OCI-LY7 (cell line): ENCODE measurements around the gene MUSK. TPM values are rescaled to one million over a fixed set of nuclear protein-coding genes. Genes with fewer than 3 reads are reported as not detected.

Experiments
- BruUV-seq: library from RNA; stranded (reverse); fragments of 400-500 nt; replicated peaks from 2 replicates; lab custom pipeline; 2021; lab: Mats Ljungman, UMichigan
- CTCF ChIA-PET: fragments of 300-600 bp; sonication (Branson Sonifier 250); formaldehyde crosslinking; loops from one replicate; lab custom pipeline; 2022; ENCODE audit warnings: antibody characterized with exemption; ENCODE audit not compliant: unreplicated experiment; lab: Charles Lee
- POLR2A ChIA-PET: fragments of 300-600 bp; sonication (Branson Sonifier 250); formaldehyde crosslinking; loops from one replicate; lab custom pipeline; 2022; ENCODE audit warnings: antibody characterized with exemption; lab: Charles Lee
- DNase-seq: peaks from one replicate; pipeline ENCODE4 v3.0.0-alpha.2; 2015; ENCODE audit warnings: low spot score
- H2AFZ ChIP-seq: fragments of 200-600 bp; sonication (generic), shearing (Covaris generic); 2 replicates; pipeline ENCODE4 v1.6.1; 2014; ENCODE audit warnings: mild to moderate bottlenecking, antibody characterized with exemption, low read length, moderate library complexity
- H3K27ac ChIP-seq: fragments of 200-600 bp; sonication (generic); 2 replicates; pipeline ENCODE4 v1.5.1; 2014; ENCODE audit warnings: mixed run types, low read depth, mild to moderate bottlenecking, moderate library complexity, low read length, inconsistent platforms; ENCODE audit not compliant: poor library complexity, severe bottlenecking
- H3K36me3 ChIP-seq: fragments of 200-600 bp; sonication (generic); 2 replicates; pipeline ENCODE4 v1.6.1; 2014; ENCODE audit warnings: mild to moderate bottlenecking, antibody characterized with exemption, low read length, moderate library complexity, mixed read lengths; ENCODE audit not compliant: insufficient read depth
- H3K4me1 ChIP-seq: fragments of 200-600 bp; sonication (generic); 2 replicates; pipeline ENCODE4 v1.5.1; 2014; ENCODE audit warnings: mild to moderate bottlenecking, low read length; ENCODE audit not compliant: insufficient read depth, poor library complexity, severe bottlenecking
- H3K4me2 ChIP-seq: fragments of 200-600 bp; sonication (generic); 2 replicates; pipeline ENCODE4 v1.6.1; 2014; ENCODE audit warnings: mild to moderate bottlenecking, low read length
- H3K4me3 ChIP-seq: fragments of 200-600 bp; sonication (generic); 2 replicates; pipeline ENCODE4 v1.5.1; 2014; ENCODE audit warnings: mild to moderate bottlenecking, low read depth, low read length; ENCODE audit not compliant: poor library complexity, severe bottlenecking
- H3K79me2 ChIP-seq: fragments of 200-600 bp; sonication (generic); 2 replicates; pipeline ENCODE4 v1.6.1; 2016; ENCODE audit warnings: low read depth, mild to moderate bottlenecking, low read length, moderate library complexity, mixed read lengths; ENCODE audit not compliant: insufficient read depth
- H3K9me2 ChIP-seq: fragments of 200-600 bp; sonication (generic); 2 replicates; pipeline ENCODE4 v1.6.1; 2016; ENCODE audit warnings: mild to moderate bottlenecking, low read length, mixed read lengths; ENCODE audit not compliant: insufficient read depth
- H3K9me3 ChIP-seq: fragments of 200-600 bp; sonication (generic); 2 replicates; pipeline ENCODE4 v1.6.1; 2014; ENCODE audit warnings: mild to moderate bottlenecking, mixed run types, low read length, mixed read lengths
- H4K20me1 ChIP-seq: fragments of 200-600 bp; sonication (generic); 2 replicates; pipeline ENCODE4 v1.6.1; 2014; ENCODE audit warnings: mild to moderate bottlenecking, antibody characterized with exemption, low read length, moderate library complexity, mixed read lengths; ENCODE audit not compliant: insufficient read depth
- CTCF ChIP-seq: fragments of 200-600 bp; sonication (generic); conservative IDR thresholded peaks from 2 replicates; pipeline ENCODE4 v1.5.1; 2014; ENCODE audit warnings: mild to moderate bottlenecking, antibody characterized with exemption, low read length, moderate library complexity, mixed read lengths
- EZH2phosphoT487 ChIP-seq: fragments of 200-600 bp; sonication (generic); IDR thresholded peaks from 2 replicates; pipeline ENCODE4 v1.6.1; 2018; ENCODE audit warnings: low read depth, borderline replicate concordance, mild to moderate bottlenecking, mixed run types, antibody characterized with exemption, low read length, moderate library complexity, mixed read lengths
- intact Hi-C: fragments of 100-400 bp; cut with micrococcal nuclease; formaldehyde crosslinking; loops from one replicate; pipeline ENCODE4 v1.10.0; 2022; ENCODE audit not compliant: unreplicated experiment
- total RNA-seq, 2 experiments: library from RNA; depleted of rRNA in 1 of 2; stranded (reverse); fragments of >200 nt in 1 of 2; shearing (Covaris generic) in 1 of 2; gene quantifications; 2 replicates each; pipeline ENCODE4 v1.2.3, GENCODE V29; 2014 to 2022

MUSK gene
- total RNA-seq, 2 experiments from 2014 or later = not detected

GRCh38 chr9:110748251-110748893, 79.8 kb downstream of the MUSK start:
- Histone ChIP-seq H4K20me1 (no peaks in the 10 kb centered on the region), H3K9me3 (no peaks in the 10 kb centered on the region), H3K9me2 (no peaks in the 10 kb centered on the region), H3K4me1 (no peaks in the 10 kb centered on the region), H3K27ac (no peak overlapping the region), H3K4me2 (no peak overlapping the region), H3K4me3 (no peak overlapping the region), H2AFZ (no peak overlapping the region), H3K36me3 (no peaks in the 10 kb centered on the region), H3K79me2 (no peaks in the 10 kb centered on the region)
- no peak for DNase-seq
- ChIA-PET POLR2A (no interaction called here), CTCF (no interaction called here)
- TF ChIP-seq CTCF (no peak), EZH2phosphoT487 (no peak)
- intact Hi-C loops = no loop called here
- BruUV-seq = no TSS peak

GRCh38 chr9:110750272-110750671, 81.7 kb downstream of the MUSK start:
- H2AFZ ChIP-seq = no peak overlapping the region
- no peak overlapping the region for H3K4me2 ChIP-seq
- no peaks in the 10 kb centered on the region for H3K79me2 ChIP-seq
- H3K36me3 ChIP-seq = no peaks in the 10 kb centered on the region
- H3K9me3 ChIP-seq = no peaks in the 10 kb centered on the region
- ChIA-PET CTCF (no interaction called here), POLR2A (no interaction called here)
- no peak overlapping the region for H3K4me3 ChIP-seq
- H3K9me2 ChIP-seq = no peaks in the 10 kb centered on the region
- H3K4me1 ChIP-seq = no peaks in the 10 kb centered on the region
- TF ChIP-seq EZH2phosphoT487 = no peak
- TF ChIP-seq CTCF = no peak
- H3K27ac ChIP-seq = no peak overlapping the region
- intact Hi-C loops = no loop called here
- DNase-seq = no peak
- no TSS peak for BruUV-seq
- H4K20me1 ChIP-seq = no peaks in the 10 kb centered on the region

GRCh38 chr9:110751971-110752370, 83.4 kb downstream of the MUSK start:
- H3K27ac ChIP-seq = no peak overlapping the region
- ChIA-PET CTCF (no interaction called here), POLR2A (no interaction called here)
- H3K9me2 ChIP-seq = no peaks in the 10 kb centered on the region
- no peaks in the 10 kb centered on the region for H3K9me3 ChIP-seq
- no peak overlapping the region for H2AFZ ChIP-seq
- no peaks in the 10 kb centered on the region for H3K79me2 ChIP-seq
- H3K4me1 ChIP-seq = no peaks in the 10 kb centered on the region
- H3K4me2 ChIP-seq = no peak overlapping the region
- intact Hi-C loops = no loop called here
- H3K4me3 ChIP-seq = no peak overlapping the region
- H3K36me3 ChIP-seq = no peaks in the 10 kb centered on the region
- H4K20me1 ChIP-seq = no peaks in the 10 kb centered on the region
- TF ChIP-seq EZH2phosphoT487 = no peak
- no peak for TF ChIP-seq CTCF
- BruUV-seq = no TSS peak
- DNase-seq = no peak
